Neuronal stem cell (in vitro differentiated cells): ENCODE results near the gene ESPN.
"Not testable (repeated sequence)": the region's sequence is repeated elsewhere in the genome, so short reads cannot be mapped to it uniquely, and the experiment has no call there.

ENCODE experiments used
- DNase-seq: peaks from one replicate; pipeline ENCODE4 v3.0.0-alpha.2; 2013; ENCODE audit warnings: low spot score
- H2AFZ ChIP-seq: one replicate; pipeline ENCODE4 v1.6.1; 2013; ENCODE audit warnings: mild to moderate bottlenecking, low read length, inconsistent platforms
- H2AK5ac ChIP-seq: 2 replicates; pipeline ENCODE4 v1.6.1; 2013; ENCODE audit warnings: low read depth, mild to moderate bottlenecking, inconsistent platforms, low read length, moderate library complexity, mixed read lengths
- H2BK120ac ChIP-seq: 2 replicates; pipeline ENCODE4 v1.6.1; 2013; ENCODE audit warnings: low read depth, mild to moderate bottlenecking, inconsistent platforms, low read length, moderate library complexity, mixed read lengths
- H2BK12ac ChIP-seq: one replicate; pipeline ENCODE4 v1.6.1; 2013; ENCODE audit warnings: low read length, inconsistent platforms
- H2BK15ac ChIP-seq: 2 replicates; pipeline ENCODE4 v1.6.1; 2013; ENCODE audit warnings: mild to moderate bottlenecking, low read length, inconsistent platforms, mixed read lengths
- H2BK5ac ChIP-seq: one replicate; pipeline ENCODE4 v1.6.1; 2013; ENCODE audit warnings: inconsistent platforms, mild to moderate bottlenecking, low read length, moderate library complexity
- H3K14ac ChIP-seq: one replicate; pipeline ENCODE4 v1.6.1; 2013; ENCODE audit warnings: low read length, inconsistent platforms
- H3K18ac ChIP-seq: 2 replicates; pipeline ENCODE4 v1.6.1; 2013; ENCODE audit warnings: low read length, inconsistent platforms
- H3K23ac ChIP-seq: 2 replicates; pipeline ENCODE4 v1.6.1; 2013; ENCODE audit warnings: low read depth, mild to moderate bottlenecking, mixed read lengths, low read length, inconsistent platforms; ENCODE audit not compliant: poor library complexity
- H3K27ac ChIP-seq: replicated peaks from 3 replicates; pipeline ENCODE4 v1.5.1; 2013; ENCODE audit warnings: low read length, inconsistent platforms
- H3K27me3 ChIP-seq, 3 experiments: 2 replicates each; pipeline ENCODE4 v1.6.1; 2013; ENCODE audit warnings: low read length in 3 of 3, mild to moderate bottlenecking in 2 of 3, inconsistent platforms in 1 of 3, low read depth in 1 of 3, mixed read lengths in 1 of 3, moderate library complexity in 1 of 3; ENCODE audit not compliant: control insufficient read depth in 3 of 3, insufficient read depth in 3 of 3
- H3K36me3 ChIP-seq, 2 donors: replicated peaks in 1 of 2; 2 replicates each; pipeline ENCODE4 v1.6.1; 2013; ENCODE audit warnings: low read length in 2 of 2; ENCODE audit not compliant: control insufficient read depth in 2 of 2, insufficient read depth in 2 of 2
- H3K4ac ChIP-seq: 2 replicates; pipeline ENCODE4 v1.6.1; 2013; ENCODE audit warnings: inconsistent platforms, mild to moderate bottlenecking, low read length, moderate library complexity
- H3K4me1 ChIP-seq, 2 donors: 1 replicate in 1 of 2; 2 replicates in 1 of 2; pipeline ENCODE4 v1.6.1; 2013; ENCODE audit warnings: low read length in 2 of 2, low read depth in 1 of 2; ENCODE audit not compliant: control insufficient read depth in 2 of 2, insufficient read depth in 1 of 2
- H3K4me2 ChIP-seq: one replicate; pipeline ENCODE4 v1.6.1; 2013; ENCODE audit warnings: mild to moderate bottlenecking, low read length, inconsistent platforms; ENCODE audit not compliant: insufficient read depth, poor library complexity, severe bottlenecking
- H3K4me3 ChIP-seq, 2 donors: 2 replicates each; pipeline ENCODE4 v1.5.1; 2013; ENCODE audit warnings: low read length in 2 of 2, mild to moderate bottlenecking in 2 of 2, inconsistent platforms in 1 of 2, moderate library complexity in 1 of 2
- H3K79me1 ChIP-seq: one replicate; pipeline ENCODE4 v1.6.1; 2013; ENCODE audit warnings: low read depth, mild to moderate bottlenecking, inconsistent platforms, low read length, moderate library complexity
- H3K9ac ChIP-seq: one replicate; pipeline ENCODE4 v1.6.1; 2013; ENCODE audit warnings: mild to moderate bottlenecking, low read depth, low read length, inconsistent platforms; ENCODE audit not compliant: poor library complexity
- H3K9me3 ChIP-seq, 2 donors: replicated peaks in 1 of 2; 2 replicates each; pipeline versions ENCODE3 to v1.6.1; 2013; ENCODE audit warnings: low read length in 2 of 2, mild to moderate bottlenecking in 2 of 2, inconsistent platforms in 1 of 2, low read depth in 1 of 2, mixed read lengths in 1 of 2, moderate library complexity in 1 of 2; ENCODE audit not compliant: control insufficient read depth in 2 of 2, insufficient read depth in 1 of 2
- H4K8ac ChIP-seq: one replicate; pipeline ENCODE4 v1.6.1; 2013; ENCODE audit warnings: low read depth, mild to moderate bottlenecking, inconsistent platforms, low read length, moderate library complexity
- H4K91ac ChIP-seq: one replicate; pipeline ENCODE4 v1.6.1; 2013; ENCODE audit warnings: low read length, low read depth, mild to moderate bottlenecking, inconsistent platforms; ENCODE audit not compliant: poor library complexity
- WGBS, 2 donors: extraction: QIAGEN DNeasy Blood & Tissue Kit; methylation state at CpG; one replicate each; pipeline ENCODE4 v1.1.7; 2013; ENCODE audit warnings: missing lambda C conversion rate in 2 of 2, mixed read lengths in 1 of 2; ENCODE audit not compliant: insufficient read length in 2 of 2, insufficient replicate concordance in 1 of 2; ENCODE audit errors: extremely low coverage in 2 of 2; 5-methylcytosine and 5-hydroxymethylcytosine counted together

ESPN gene

GRCh38 chr1:6393400-6394187, 31.0 kb upstream of the ESPN start, which contains the start of gene ACOT7:
Gene ACOT7 (minus strand): TSS chr1:6393767. CDS start chr1:6393399, 368 bp downstream.
- H3K4me1 ChIP-seq: peaks cover 0 to 8% of the 10 kb centered on the region in 2 donors
- peaks cover 4 to 6% of the 10 kb centered on the region in 2 donors for H3K36me3 ChIP-seq
- peak within 1 kb of the TSS; percentile 87 for H3K23ac ChIP-seq
- peak within 1 kb of the TSS; percentile 96 for H3K18ac ChIP-seq
- no peak within 1 kb of the TSS for H4K8ac ChIP-seq
- H2BK12ac ChIP-seq: no peak within 1 kb of the TSS
- no peak within 1 kb of the TSS for H2BK15ac ChIP-seq
- peaks cover 9% of the 10 kb centered on the region for H3K79me1 ChIP-seq
- peak within 1 kb of the TSS; percentile 90 for H3K4me2 ChIP-seq
- peak within 1 kb of the TSS; percentile 41 for H2AK5ac ChIP-seq
- no peak within 1 kb of the TSS for H2BK5ac ChIP-seq
- H3K9ac ChIP-seq: peak within 1 kb of the TSS; percentile 87
- no peaks in the 10 kb centered on the region for H3K27me3 ChIP-seq
- H3K4me3 ChIP-seq: peak within 1 kb of the TSS; percentile 84 to 96
- peak within 1 kb of the TSS; percentile 93 for H3K27ac ChIP-seq
- H3K4ac ChIP-seq: no peak within 1 kb of the TSS
- no CpG with 5 or more reads among the region's 87 CpGs for WGBS, 2 donors
- H2AFZ ChIP-seq: peak within 1 kb of the TSS; percentile 97
- H4K91ac ChIP-seq: no peak within 1 kb of the TSS
- peak; percentile 90 for DNase-seq
- H2BK120ac ChIP-seq: no peak within 1 kb of the TSS
- H3K9me3 ChIP-seq: no peaks in the 10 kb centered on the region
- peak within 1 kb of the TSS; percentile 97 for H3K14ac ChIP-seq

- not testable (repeated sequence) for H2AK5ac ChIP-seq, H3K4ac ChIP-seq, H3K9me3 ChIP-seq, H3K36me3 ChIP-seq, DNase-seq, H3K14ac ChIP-seq, H3K23ac ChIP-seq, H2BK120ac ChIP-seq, H3K4me1 ChIP-seq, H3K4me2 ChIP-seq, H2BK15ac ChIP-seq, H2BK12ac ChIP-seq, H3K9ac ChIP-seq, H3K4me3 ChIP-seq, H3K27me3 ChIP-seq, H3K79me1 ChIP-seq, H3K27ac ChIP-seq, H2AFZ ChIP-seq, H4K8ac ChIP-seq, H4K91ac ChIP-seq, H2BK5ac ChIP-seq, H3K18ac ChIP-seq
- WGBS, 2 donors: no CpG with 5 or more reads among the region's 8 CpGs
Observed at GRCh38 chr1:6395130-6395529, 29.4 kb upstream of the ESPN start.

GRCh38 chr1:6395781-6396244, 28.8 kb upstream of the ESPN start:
- not testable (repeated sequence) for H2BK12ac ChIP-seq, H3K79me1 ChIP-seq, H2BK5ac ChIP-seq, H4K8ac ChIP-seq, H3K27ac ChIP-seq, H3K23ac ChIP-seq, H3K18ac ChIP-seq, H3K4me1 ChIP-seq, H3K9me3 ChIP-seq, H2BK15ac ChIP-seq, H4K91ac ChIP-seq, H2BK120ac ChIP-seq, H3K14ac ChIP-seq, H3K36me3 ChIP-seq, H3K4me3 ChIP-seq, H3K4me2 ChIP-seq, H2AFZ ChIP-seq, H3K4ac ChIP-seq, DNase-seq, H2AK5ac ChIP-seq, H3K9ac ChIP-seq, H3K27me3 ChIP-seq
- WGBS, 2 donors: no CpG with 5 or more reads among the region's 34 CpGs

DNA sequence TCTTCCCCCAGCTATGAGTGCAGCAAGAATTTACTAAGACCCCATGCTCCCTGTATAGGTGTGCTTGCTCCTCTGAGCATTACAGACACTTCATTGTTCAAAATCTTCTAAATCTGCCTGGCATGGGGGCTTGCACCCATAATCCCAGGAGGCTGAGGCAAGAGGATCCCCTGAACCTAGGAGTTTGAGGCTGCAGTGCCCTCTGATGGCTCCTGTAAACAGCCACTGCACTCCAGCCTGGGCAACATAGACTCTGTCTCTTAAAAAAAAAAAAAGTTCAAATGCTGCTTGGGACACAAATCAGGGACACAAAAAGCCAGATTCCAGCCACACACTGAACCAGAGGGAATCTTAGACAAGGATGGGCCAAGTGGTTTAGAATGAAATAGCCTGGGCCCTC, 27.6 kb upstream of the ESPN start:
- Histone ChIP-seq H2BK5ac (no peak overlapping the region), H3K27ac (no peak overlapping the region), H2BK15ac (no peak overlapping the region), H2BK120ac (no peak overlapping the region), H3K18ac (no peak overlapping the region), H2BK12ac (no peak overlapping the region), H3K9me3 (no peaks in the 10 kb centered on the region), H2AK5ac (no peak overlapping the region), H4K8ac (no peak overlapping the region), H3K4me1 (peaks cover 0 to 6% of the 10 kb centered on the region in 2 donors), H3K9ac (no peak overlapping the region), H3K4ac (no peak overlapping the region), H3K23ac (no peak overlapping the region), H3K4me3 (no peak overlapping the region), H3K36me3 (no peaks in the 10 kb centered on the region), H3K27me3 (no peaks in the 10 kb centered on the region), H3K4me2 (no peak overlapping the region), H4K91ac (no peak overlapping the region), H2AFZ (no peak overlapping the region), H3K14ac (no peak overlapping the region), H3K79me1 (peaks cover 2% of the 10 kb centered on the region)
- DNase-seq: no peak
